Measurements from ENCODE around the gene GUCD1.
"Not testable (repeated sequence)": the region's sequence is repeated elsewhere in the genome, so short reads cannot be mapped to it uniquely, and the experiment has no call there.

GUCD1 gene

GRCh38 chr22:24554313-24555164 is at the start of gene GUCD1:
TSS of gene GUCD1 (minus strand) at chr22:24555138. CDS start at chr22:24554991, 147 bp downstream.
- peak; percentile 16 for DNase-seq (ENCODE audit: low spot score)

- DNase-seq (ENCODE audit: low spot score), result not testable (repeated sequence)
Measured at GRCh38 chr22:24603770-24604629, 49.1 kb upstream of the GUCD1 start.

GRCh38 chr22:24602847-24603769 is 48.2 kb upstream of the GUCD1 start, which contains the start of gene GGT1:
TSS of gene GGT1 (plus strand) at chr22:24603193. CDS start at chr22:24611082, 7,889 bp downstream.
- not testable (repeated sequence) for DNase-seq (ENCODE audit: low spot score)

GRCh38 chr22:24602105-24602749 is 47.3 kb upstream of the GUCD1 start:
- DNase-seq (ENCODE audit: low spot score), result not testable (repeated sequence)

GRCh38 chr22:24601217-24602104 is 46.5 kb upstream of the GUCD1 start:
- DNase-seq (ENCODE audit: low spot score), result no peak

GRCh38 chr22:24599958-24600715 is 45.2 kb upstream of the GUCD1 start:
- not testable (repeated sequence) for DNase-seq (ENCODE audit: low spot score)

- no peak for DNase-seq (ENCODE audit: low spot score)
Measured at GRCh38 chr22:24599514-24599913, 44.6 kb upstream of the GUCD1 start.

- not testable (repeated sequence) for DNase-seq (ENCODE audit: low spot score)
Measured at GRCh38 chr22:24597076-24597475, 42.1 kb upstream of the GUCD1 start.

- no peak for DNase-seq (ENCODE audit: low spot score)
Measured at GRCh38 chr22:24595863-24596262, 40.9 kb upstream of the GUCD1 start.

- DNase-seq (ENCODE audit: low spot score), result no peak
Measured at GRCh38 chr22:24595228-24595627, 40.3 kb upstream of the GUCD1 start.

GRCh38 chr22:24594569-24595120 is 39.7 kb upstream of the GUCD1 start:
- no peak for DNase-seq (ENCODE audit: low spot score)

GRCh38 chr22:24593836-24594568 is 39.1 kb upstream of the GUCD1 start:
- DNase-seq (ENCODE audit: low spot score), result no peak

GRCh38 chr22:24593559-24593835 is 38.6 kb upstream of the GUCD1 start:
- not testable (repeated sequence) for DNase-seq (ENCODE audit: low spot score)

- DNase-seq (ENCODE audit: low spot score), result peak; percentile 75
Measured at GRCh38 chr22:24592851-24593558, 38.1 kb upstream of the GUCD1 start, which contains the start of gene LRRC75B. TSS of gene LRRC75B (minus strand) at chr22:24593073. CDS start at chr22:24593039, 34 bp downstream.

- no peak for DNase-seq (ENCODE audit: low spot score)
Measured at GRCh38 chr22:24592058-24592850, 37.3 kb upstream of the GUCD1 start.

- no peak for DNase-seq (ENCODE audit: low spot score)
Measured at GRCh38 chr22:24591286-24591830, 36.4 kb upstream of the GUCD1 start.

Measured in Ammon's horn (tissue), 1 donor.